KMS-11 (cell line): Measurements from ENCODE around the gene DYNC2I2.
"Not testable (repeated sequence)": the region's sequence is repeated elsewhere in the genome, so short reads cannot be mapped to it uniquely, and the experiment has no call there.

Source experiments
- H2AFZ ChIP-seq: fragments of 200-600 bp; sonication (generic); 2 replicates; pipeline ENCODE4 v1.6.1; 2016; ENCODE audit warnings: antibody characterized with exemption, mixed run types, low read depth
- H3K27ac ChIP-seq: fragments of 200-600 bp; sonication (generic); 2 replicates; pipeline ENCODE4 v1.6.1; 2016; ENCODE audit warnings: mild to moderate bottlenecking, mixed run types
- H3K27me3 ChIP-seq: fragments of 200-600 bp; sonication (generic); 2 replicates; pipeline ENCODE4 v1.6.1; 2017; ENCODE audit warnings: mild to moderate bottlenecking, low read depth, mixed run types, moderate library complexity; ENCODE audit not compliant: insufficient read depth
- H3K36me3 ChIP-seq: fragments of 200-600 bp; sonication (generic); 2 replicates; pipeline ENCODE4 v1.6.1; 2017; ENCODE audit warnings: mild to moderate bottlenecking, mixed run types; ENCODE audit not compliant: insufficient read depth
- H3K4me1 ChIP-seq: fragments of 200-600 bp; sonication (generic); 2 replicates; pipeline ENCODE4 v1.6.1; 2016; ENCODE audit warnings: mild to moderate bottlenecking, low read depth, mixed run types; ENCODE audit not compliant: poor library complexity, severe bottlenecking
- H3K4me2 ChIP-seq: fragments of 200-600 bp; sonication (generic); 2 replicates; pipeline ENCODE4 v1.7.0; 2016; ENCODE audit warnings: mild to moderate bottlenecking, mixed run types
- H3K4me3 ChIP-seq: fragments of 200-600 bp; sonication (generic); IDR thresholded peaks from 2 replicates; pipeline ENCODE4 v1.6.1; 2017; ENCODE audit warnings: low read depth, low read length, mixed read lengths; ENCODE audit not compliant: insufficient read depth
- H3K79me2 ChIP-seq: fragments of 200-600 bp; sonication (generic); 2 replicates; pipeline ENCODE4 v1.6.1; 2016; ENCODE audit warnings: low read depth, mixed run types; ENCODE audit not compliant: insufficient read depth
- H3K9ac ChIP-seq: fragments of 200-600 bp; sonication (generic); 2 replicates; pipeline ENCODE4 v1.6.1; 2016; ENCODE audit warnings: mild to moderate bottlenecking, mixed run types
- H4K20me1 ChIP-seq: fragments of 200-600 bp; sonication (generic); 2 replicates; pipeline ENCODE4 v1.6.1; 2016; ENCODE audit warnings: mild to moderate bottlenecking, mixed run types; ENCODE audit not compliant: insufficient read depth
- CTCF ChIP-seq: fragments of 200-600 bp; sonication (generic); conservative IDR thresholded peaks from 2 replicates; pipeline ENCODE4 v1.6.1; 2017; ENCODE audit warnings: low read depth, mild to moderate bottlenecking, antibody characterized with exemption, low read length, moderate library complexity, mixed read lengths

DYNC2I2 gene

GRCh38 chr9:128703616-128704355 is 47.1 kb upstream of the DYNC2I2 start:
- Histone ChIP-seq H3K27me3 (no peaks in the 10 kb centered on the region), H3K36me3 (no peaks in the 10 kb centered on the region), H3K9ac (no peak overlapping the region), H3K4me2 (no peak overlapping the region), H2AFZ (no peak overlapping the region), H3K4me3 (no peak overlapping the region), H3K79me2 (no peaks in the 10 kb centered on the region), H4K20me1 (no peaks in the 10 kb centered on the region), H3K27ac (no peak overlapping the region), H3K4me1 (no peaks in the 10 kb centered on the region)
- TF ChIP-seq CTCF = no peak

- Histone ChIP-seq H3K4me1 (no peaks in the 10 kb centered on the region), H2AFZ (peak overlapping the region; percentile 95), H3K27me3 (no peaks in the 10 kb centered on the region), H3K4me2 (peak overlapping the region; percentile 63), H3K79me2 (no peaks in the 10 kb centered on the region), H3K4me3 (no peak overlapping the region), H3K9ac (peak overlapping the region; percentile 71), H4K20me1 (no peaks in the 10 kb centered on the region), H3K36me3 (no peaks in the 10 kb centered on the region), H3K27ac (no peak overlapping the region)
- no peak for TF ChIP-seq CTCF
These were observed 46.4 kb upstream of the DYNC2I2 start for GRCh38 chr9:128702949-128703615.

DNA sequence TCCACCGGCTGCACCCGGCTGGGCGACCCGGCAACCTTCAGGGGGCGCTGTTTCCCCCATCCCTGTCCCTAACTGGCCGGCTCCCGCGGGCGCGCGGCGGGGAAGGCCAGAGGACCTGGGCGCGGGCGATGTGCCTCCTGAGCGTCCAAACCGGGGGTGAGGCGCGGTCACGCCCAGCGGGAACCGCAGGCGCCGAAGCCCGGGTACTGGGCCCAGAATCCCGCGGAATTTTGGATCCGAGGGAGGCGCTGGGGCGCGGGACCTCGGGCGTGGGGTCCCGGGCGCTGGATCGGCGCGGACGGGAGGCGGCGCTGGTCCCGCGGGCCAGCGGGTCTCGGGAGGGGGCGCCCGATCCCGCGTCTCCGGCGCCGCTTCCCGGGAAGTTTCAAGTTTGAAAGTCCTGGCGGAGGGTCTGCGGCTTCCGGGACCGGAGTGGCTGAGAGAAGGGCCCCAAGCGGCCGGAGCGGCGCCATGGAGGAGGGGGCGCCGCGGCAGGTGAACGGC is 45.9 kb upstream of the DYNC2I2 start, which contains the start of gene PKN3:
Gene PKN3, plus strand, starts transcription at position 59 of the 504 bp plus-strand sequence. Its CDS starts 413 bp downstream, at position 472.
- no peaks in the 10 kb centered on the region for H3K79me2 ChIP-seq
- peak within 1 kb of the TSS; percentile 71 for H3K9ac ChIP-seq
- TF ChIP-seq CTCF = peak; percentile 90
- H3K4me2 ChIP-seq = peak within 1 kb of the TSS; percentile 63
- peak within 1 kb of the TSS; percentile 95 for H2AFZ ChIP-seq
- no peak within 1 kb of the TSS for H3K27ac ChIP-seq
- no peaks in the 10 kb centered on the region for H3K36me3 ChIP-seq
- H3K4me3 ChIP-seq = no peak within 1 kb of the TSS
- H3K4me1 ChIP-seq = no peaks in the 10 kb centered on the region
- no peaks in the 10 kb centered on the region for H4K20me1 ChIP-seq
- no peaks in the 10 kb centered on the region for H3K27me3 ChIP-seq

- Histone ChIP-seq H3K27ac (no peak overlapping the region), H2AFZ (no peak overlapping the region), H4K20me1 (no peaks in the 10 kb centered on the region), H3K36me3 (no peaks in the 10 kb centered on the region), H3K4me3 (no peak overlapping the region), H3K4me1 (no peaks in the 10 kb centered on the region), H3K27me3 (no peaks in the 10 kb centered on the region), H3K79me2 (no peaks in the 10 kb centered on the region), H3K9ac (no peak overlapping the region), H3K4me2 (no peak overlapping the region)
- TF ChIP-seq CTCF = no peak
These were observed 44.7 kb upstream of the DYNC2I2 start for GRCh38 chr9:128701227-128701854.

GRCh38 chr9:128699096-128699795 is 42.6 kb upstream of the DYNC2I2 start:
- not testable (repeated sequence) for H2AFZ ChIP-seq, H3K27me3 ChIP-seq, H3K4me2 ChIP-seq, H3K4me3 ChIP-seq, H3K36me3 ChIP-seq, H4K20me1 ChIP-seq, H3K27ac ChIP-seq, H3K9ac ChIP-seq, H3K4me1 ChIP-seq, H3K79me2 ChIP-seq
